GM12878 (cell line): Measurements from ENCODE around the gene COQ3. TPM values are rescaled to one million over a fixed set of nuclear protein-coding genes. Genes with fewer than 3 reads are reported as not detected.

Source experiments
- ATAC-seq: fragments of 200-7000 bp; cut with Tn5 transposase; 3 replicates; pipeline ENCODE4 v1.9.1; 2020; ENCODE audit warnings: mild to moderate bottlenecking, moderate library complexity
- BruUV-seq: library from RNA; stranded (reverse); fragments of 400-500 nt; replicated peaks from 2 replicates; lab custom pipeline; 2021; lab: Mats Ljungman, UMichigan
- CTCF ChIA-PET: fragments of 300-600 bp; sonication (Branson Sonifier 250); formaldehyde crosslinking; extraction: SDS; loops from one replicate; lab custom pipeline; 2021; ENCODE audit warnings: inconsistent platforms; lab: Yijun Ruan, JAX
- POLR2A ChIA-PET: fragments of 350-600 bp; formaldehyde crosslinking; extraction: SDS; loops from one replicate; lab custom pipeline; 2021; ENCODE audit warnings: inconsistent platforms; lab: Charles Lee
- RAD21 ChIA-PET: fragments of 300-600 bp; sonication (Branson Sonifier 250); formaldehyde crosslinking; loops from one replicate; lab custom pipeline; 2023; ENCODE audit warnings: antibody characterized with exemption; ENCODE audit not compliant: unreplicated experiment; lab: Charles Lee
- SMC1A ChIA-PET: fragments of 300-600 bp; sonication (Branson Sonifier 250); formaldehyde crosslinking; loops from one replicate; lab custom pipeline; 2023; ENCODE audit not compliant: unreplicated experiment, uncharacterized antibody; lab: Charles Lee
- DNase-seq: peaks from one replicate; pipeline ENCODE4 v3.0.0-alpha.2; 2011; ENCODE audit warnings: low read depth, low spot score
- FAIRE-seq: peaks from 3 replicates; lab custom pipeline; 2011; peaks lifted over from hg19 to GRCh38; lab: Jason Lieb, UNC
- H2AFZ ChIP-seq: 2 replicates; pipeline ENCODE4 v1.6.0; 2011; ENCODE audit warnings: low read depth, low read length, control low read depth; ENCODE audit not compliant: control insufficient read depth
- H3K27ac ChIP-seq: 2 replicates; pipeline ENCODE4 v1.5.1; 2011; ENCODE audit warnings: control low read depth; ENCODE audit not compliant: control insufficient read depth, insufficient read depth
- H3K27me3 ChIP-seq, 2 experiments: replicated peaks in 1 of 2; 2 replicates each; pipeline versions ENCODE4 v1.6.0 to v1.6.1; 2011; ENCODE audit warnings: low read length in 1 of 2; ENCODE audit not compliant: control insufficient read depth in 2 of 2, insufficient read depth in 2 of 2
- H3K36me3 ChIP-seq, 2 experiments: 2 replicates each; pipeline ENCODE4 v1.5.1; 2011; ENCODE audit warnings: low read length in 1 of 2; ENCODE audit not compliant: control insufficient read depth in 2 of 2, insufficient read depth in 2 of 2
- H3K4me1 ChIP-seq: 2 replicates; pipeline ENCODE4 v1.6.1; 2011; ENCODE audit warnings: mild to moderate bottlenecking, low read length, moderate library complexity, mixed read lengths; ENCODE audit not compliant: control insufficient read depth, insufficient read depth
- H3K4me2 ChIP-seq: 2 replicates; pipeline ENCODE4 v1.6.0; 2011; ENCODE audit warnings: control low read depth; ENCODE audit not compliant: control insufficient read depth, insufficient read depth
- H3K4me3 ChIP-seq: fragments of 200-600 bp; sonication (generic); 2 replicates; pipeline ENCODE4 v1.5.1; 2016
- H3K79me2 ChIP-seq: 2 replicates; pipeline ENCODE4 v1.6.0; 2011; ENCODE audit warnings: low read length; ENCODE audit not compliant: control insufficient read depth, insufficient read depth
- H3K9ac ChIP-seq: 2 replicates; pipeline ENCODE4 v1.8.0; 2011; ENCODE audit warnings: low read length, control low read depth, mixed read lengths; ENCODE audit not compliant: control insufficient read depth, insufficient read depth
- H3K9me3 ChIP-seq: replicated peaks from 3 replicates; pipeline ENCODE4 v1.5.1; 2011; ENCODE audit warnings: mild to moderate bottlenecking, low read length; ENCODE audit not compliant: control insufficient read depth, insufficient read depth
- H4K20me1 ChIP-seq: 2 replicates; pipeline ENCODE4 v1.6.0; 2011; ENCODE audit not compliant: control insufficient read depth, insufficient read depth
- BCL11A ChIP-seq: IDR thresholded peaks from 2 replicates; pipeline ENCODE4 v1.6.1; 2011; ENCODE audit warnings: low read depth, low read length
- CREM ChIP-seq: IDR thresholded peaks from 2 replicates; pipeline ENCODE4 v1.6.1; 2014; ENCODE audit warnings: antibody characterized with exemption, low read depth
- RAD21 ChIP-seq: IDR thresholded peaks from 2 replicates; pipeline ENCODE4 v1.6.1; 2011; ENCODE audit warnings: mild to moderate bottlenecking, low read depth, low read length, moderate library complexity; ENCODE audit not compliant: insufficient read depth
- SUPT20H ChIP-seq: IDR thresholded peaks from 2 replicates; pipeline ENCODE4 v1.6.1; 2011; ENCODE audit warnings: low read depth, mild to moderate bottlenecking, low read length, moderate library complexity, borderline replicate concordance; ENCODE audit not compliant: control insufficient read depth
- WGBS: methylation state at CpG from one replicate; pipeline ENCODE4 v1.1.6; 2016; ENCODE audit warnings: low lambda C conversion rate; ENCODE audit not compliant: insufficient replicate concordance, insufficient coverage; ENCODE audit errors: missing lambda C conversion rate; 5-methylcytosine and 5-hydroxymethylcytosine counted together
- in situ Hi-C: fragments of 300-500 bp; cut with MboI; formaldehyde crosslinking; loops from 9 replicates; pipeline ENCODE4 v1.14.3; 2018; ENCODE audit warnings: mixed read lengths
- intact Hi-C: fragments of 100-400 bp; cut with micrococcal nuclease; formaldehyde crosslinking; loops from one replicate; pipeline ENCODE4 v1.14.2; 2022; ENCODE audit not compliant: unreplicated experiment
- polyA plus RNA-seq, 11 experiments: library from polyadenylated mRNA; depleted of rRNA in 4 of 11; unstranded in 6 of 11; stranded (reverse) in 5 of 11; fragments of >200 nt; fragmentation: Nextera tagmentation in 4 of 11; fragmentation: Illumina TruSeq in 1 of 11; extraction: Ambion mirVana in 4 of 11; extraction: Trizol in 1 of 11; gene quantifications; 1 replicate in 1 of 11; 2 replicates in 10 of 11; pipeline versions ENCODE4 v1.2.1 to v1.2.3, GENCODE V29; 2011 to 2016; ENCODE audit warnings: inconsistent platforms in 2 of 11, missing spikeins in 2 of 11, low read depth in 1 of 11
- total RNA-seq, 4 experiments: library from RNA; depleted of rRNA in 3 of 4; stranded (reverse); fragments of >200 nt in 3 of 4; fragmentation: Illumina TruSeq in 1 of 4; extraction: Trizol in 1 of 4; gene quantifications; 2 replicates each; pipeline versions ENCODE4 v1.2.1 to v1.2.3, GENCODE V29; 2013 to 2021
- TF ChIP-seq, protein P1 (sequence below): IDR thresholded peaks from 2 replicates; pipeline ENCODE4 v1.6.1; 2012; ENCODE audit warnings: low read depth, low read length, improper control_type of control experiment
- TF ChIP-seq, protein P2 (sequence below): IDR thresholded peaks from 2 replicates; pipeline ENCODE4 v1.6.1; 2012; ENCODE audit warnings: mild to moderate bottlenecking, low read depth, low read length

COQ3 gene
- total and polyA plus RNA-seq, 10 of the 15 experiments (the other 5 are each of a cell fraction or from before 2014, with no cell fraction given) = 9.3 to 50.6 (median 16.0) TPM

DNA sequence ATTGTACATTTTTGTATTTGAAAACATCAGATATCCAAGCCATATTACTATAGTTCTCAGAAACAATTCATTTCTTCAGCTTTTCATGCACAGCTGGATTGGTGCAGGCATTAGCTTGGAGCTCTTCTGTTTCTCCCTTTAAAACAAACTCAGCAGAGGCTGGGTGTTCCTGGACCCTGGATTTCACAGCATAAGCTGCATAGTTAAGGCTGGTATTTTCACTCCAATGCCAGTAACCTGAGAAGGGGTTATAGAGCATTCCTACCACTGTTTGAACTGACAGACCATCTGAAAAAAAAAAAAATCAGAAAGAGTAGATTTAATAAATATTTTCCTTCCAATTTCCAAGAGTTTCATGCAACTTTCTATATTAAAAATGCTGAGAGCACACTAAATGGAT, 24.5 kb downstream of the COQ3 start (continued):
- TF ChIP-seq, protein P1, sequence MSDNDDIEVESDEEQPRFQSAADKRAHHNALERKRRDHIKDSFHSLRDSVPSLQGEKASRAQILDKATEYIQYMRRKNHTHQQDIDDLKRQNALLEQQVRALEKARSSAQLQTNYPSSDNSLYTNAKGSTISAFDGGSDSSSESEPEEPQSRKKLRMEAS = no peak

DNA sequence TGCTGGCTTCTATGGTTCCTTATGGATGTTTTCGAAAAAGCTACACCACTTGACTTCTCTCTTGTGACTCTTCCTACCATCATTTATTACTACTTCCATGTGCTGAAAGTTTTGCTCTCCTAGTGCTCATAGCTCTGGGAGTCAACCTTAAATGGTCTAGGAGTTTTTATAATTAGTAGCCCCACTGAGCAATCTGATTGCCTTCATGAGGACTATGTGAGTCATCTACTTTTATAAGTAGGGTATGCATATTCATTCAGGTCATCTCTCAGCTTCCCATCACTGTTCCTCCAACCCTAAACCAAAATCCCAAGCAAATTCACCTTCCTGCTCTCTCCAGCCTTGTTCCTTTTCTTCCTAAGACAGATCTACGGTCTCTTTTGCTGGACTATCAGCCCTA, 27.1 kb downstream of the COQ3 start:
- 96% methylated on average over 2 of the region's 2 CpGs for WGBS
- POLR2A ChIA-PET = no interaction called here

More for the DNA sequence above, 27.1 kb downstream of the COQ3 start:
- FAIRE-seq (no peak), ATAC-seq (no peak), DNase-seq (no peak)
- ChIA-PET RAD21 (no interaction called here), CTCF (interaction anchor here (1.2 to 1.7 kb wide), 3 partner anchors 9 to 29 kb away, joined by 3 to 4 read pairs (median 3); no protein-coding TSS in a partner anchor)
- 0 out of 2 replicates have a peak, but pooled peaks cover 2% of the 10 kb centered on the region for H3K4me1 ChIP-seq
- H3K79me2 ChIP-seq = no peaks in the 10 kb centered on the region
- H4K20me1 ChIP-seq = no peaks in the 10 kb centered on the region
- in situ Hi-C loops = no loop called here
- H3K9ac ChIP-seq = no peak overlapping the region
- no peak overlapping the region for H3K4me3 ChIP-seq
- intact Hi-C loops = no loop called here
- no peak overlapping the region for H2AFZ ChIP-seq
- TF ChIP-seq CREM (no peak), SUPT20H (no peak), RAD21 (no peak), BCL11A (no peak)
- TF ChIP-seq, protein P2, sequence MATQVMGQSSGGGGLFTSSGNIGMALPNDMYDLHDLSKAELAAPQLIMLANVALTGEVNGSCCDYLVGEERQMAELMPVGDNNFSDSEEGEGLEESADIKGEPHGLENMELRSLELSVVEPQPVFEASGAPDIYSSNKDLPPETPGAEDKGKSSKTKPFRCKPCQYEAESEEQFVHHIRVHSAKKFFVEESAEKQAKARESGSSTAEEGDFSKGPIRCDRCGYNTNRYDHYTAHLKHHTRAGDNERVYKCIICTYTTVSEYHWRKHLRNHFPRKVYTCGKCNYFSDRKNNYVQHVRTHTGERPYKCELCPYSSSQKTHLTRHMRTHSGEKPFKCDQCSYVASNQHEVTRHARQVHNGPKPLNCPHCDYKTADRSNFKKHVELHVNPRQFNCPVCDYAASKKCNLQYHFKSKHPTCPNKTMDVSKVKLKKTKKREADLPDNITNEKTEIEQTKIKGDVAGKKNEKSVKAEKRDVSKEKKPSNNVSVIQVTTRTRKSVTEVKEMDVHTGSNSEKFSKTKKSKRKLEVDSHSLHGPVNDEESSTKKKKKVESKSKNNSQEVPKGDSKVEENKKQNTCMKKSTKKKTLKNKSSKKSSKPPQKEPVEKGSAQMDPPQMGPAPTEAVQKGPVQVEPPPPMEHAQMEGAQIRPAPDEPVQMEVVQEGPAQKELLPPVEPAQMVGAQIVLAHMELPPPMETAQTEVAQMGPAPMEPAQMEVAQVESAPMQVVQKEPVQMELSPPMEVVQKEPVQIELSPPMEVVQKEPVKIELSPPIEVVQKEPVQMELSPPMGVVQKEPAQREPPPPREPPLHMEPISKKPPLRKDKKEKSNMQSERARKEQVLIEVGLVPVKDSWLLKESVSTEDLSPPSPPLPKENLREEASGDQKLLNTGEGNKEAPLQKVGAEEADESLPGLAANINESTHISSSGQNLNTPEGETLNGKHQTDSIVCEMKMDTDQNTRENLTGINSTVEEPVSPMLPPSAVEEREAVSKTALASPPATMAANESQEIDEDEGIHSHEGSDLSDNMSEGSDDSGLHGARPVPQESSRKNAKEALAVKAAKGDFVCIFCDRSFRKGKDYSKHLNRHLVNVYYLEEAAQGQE = no peak
- TF ChIP-seq, all 136 proteins: peak for 0
- no TSS peak for BruUV-seq
- H3K4me2 ChIP-seq = no peak overlapping the region
- no peaks in the 10 kb centered on the region for H3K27me3 ChIP-seq
- SMC1A ChIA-PET = interaction anchor here (1.1 to 1.7 kb wide), 3 partner anchors 10 to 36 kb away, joined by 3 to 6 read pairs (median 4); no protein-coding TSS in a partner anchor
- H3K9me3 ChIP-seq = no peaks in the 10 kb centered on the region
- no peaks in the 10 kb centered on the region for H3K36me3 ChIP-seq
- H3K27ac ChIP-seq = no peak overlapping the region
